GM12878 (cell line): ENCODE results near the gene RNF115. TPM values are rescaled to one million over a fixed set of nuclear protein-coding genes. Genes with fewer than 3 reads are reported as not detected.

Experiments
- ATAC-seq: fragments of 200-7000 bp; cut with Tn5 transposase; 3 replicates; pipeline ENCODE4 v1.9.1; 2020; ENCODE audit warnings: mild to moderate bottlenecking, moderate library complexity
- BruUV-seq: library from RNA; stranded (reverse); fragments of 400-500 nt; replicated peaks from 2 replicates; lab custom pipeline; 2021; lab: Mats Ljungman, UMichigan
- CTCF ChIA-PET: fragments of 300-600 bp; sonication (Branson Sonifier 250); formaldehyde crosslinking; extraction: SDS; loops from one replicate; lab custom pipeline; 2021; ENCODE audit warnings: inconsistent platforms; lab: Yijun Ruan, JAX
- POLR2A ChIA-PET: fragments of 350-600 bp; formaldehyde crosslinking; extraction: SDS; loops from one replicate; lab custom pipeline; 2021; ENCODE audit warnings: inconsistent platforms; lab: Charles Lee
- RAD21 ChIA-PET: fragments of 300-600 bp; sonication (Branson Sonifier 250); formaldehyde crosslinking; loops from one replicate; lab custom pipeline; 2023; ENCODE audit warnings: antibody characterized with exemption; ENCODE audit not compliant: unreplicated experiment; lab: Charles Lee
- SMC1A ChIA-PET: fragments of 300-600 bp; sonication (Branson Sonifier 250); formaldehyde crosslinking; loops from one replicate; lab custom pipeline; 2023; ENCODE audit not compliant: unreplicated experiment, uncharacterized antibody; lab: Charles Lee
- DNase-seq: peaks from one replicate; pipeline ENCODE4 v3.0.0-alpha.2; 2011; ENCODE audit warnings: low read depth, low spot score
- FAIRE-seq: peaks from 3 replicates; lab custom pipeline; 2011; peaks lifted over from hg19 to GRCh38; lab: Jason Lieb, UNC
- H2AFZ ChIP-seq: 2 replicates; pipeline ENCODE4 v1.6.0; 2011; ENCODE audit warnings: low read depth, low read length, control low read depth; ENCODE audit not compliant: control insufficient read depth
- H3K27ac ChIP-seq: 2 replicates; pipeline ENCODE4 v1.5.1; 2011; ENCODE audit warnings: control low read depth; ENCODE audit not compliant: control insufficient read depth, insufficient read depth
- H3K27me3 ChIP-seq, 2 experiments: replicated peaks in 1 of 2; 2 replicates each; pipeline versions ENCODE4 v1.6.0 to v1.6.1; 2011; ENCODE audit warnings: low read length in 1 of 2; ENCODE audit not compliant: control insufficient read depth in 2 of 2, insufficient read depth in 2 of 2
- H3K36me3 ChIP-seq, 2 experiments: 2 replicates each; pipeline ENCODE4 v1.5.1; 2011; ENCODE audit warnings: low read length in 1 of 2; ENCODE audit not compliant: control insufficient read depth in 2 of 2, insufficient read depth in 2 of 2
- H3K4me1 ChIP-seq: 2 replicates; pipeline ENCODE4 v1.6.1; 2011; ENCODE audit warnings: mild to moderate bottlenecking, low read length, moderate library complexity, mixed read lengths; ENCODE audit not compliant: control insufficient read depth, insufficient read depth
- H3K4me2 ChIP-seq: 2 replicates; pipeline ENCODE4 v1.6.0; 2011; ENCODE audit warnings: control low read depth; ENCODE audit not compliant: control insufficient read depth, insufficient read depth
- H3K4me3 ChIP-seq: fragments of 200-600 bp; sonication (generic); 2 replicates; pipeline ENCODE4 v1.5.1; 2016
- H3K79me2 ChIP-seq: 2 replicates; pipeline ENCODE4 v1.6.0; 2011; ENCODE audit warnings: low read length; ENCODE audit not compliant: control insufficient read depth, insufficient read depth
- H3K9ac ChIP-seq: 2 replicates; pipeline ENCODE4 v1.8.0; 2011; ENCODE audit warnings: low read length, control low read depth, mixed read lengths; ENCODE audit not compliant: control insufficient read depth, insufficient read depth
- H3K9me3 ChIP-seq: replicated peaks from 3 replicates; pipeline ENCODE4 v1.5.1; 2011; ENCODE audit warnings: mild to moderate bottlenecking, low read length; ENCODE audit not compliant: control insufficient read depth, insufficient read depth
- H4K20me1 ChIP-seq: 2 replicates; pipeline ENCODE4 v1.6.0; 2011; ENCODE audit not compliant: control insufficient read depth, insufficient read depth
- CHD1 ChIP-seq: IDR thresholded peaks from 2 replicates; pipeline ENCODE4 v1.6.1; 2012; ENCODE audit warnings: low read depth, low read length, improper control_type of control experiment
- HDAC6 ChIP-seq: fragments of 200-600 bp; sonication (generic); IDR thresholded peaks from one replicate; pipeline ENCODE4 v1.8.0; 2017; ENCODE audit warnings: antibody characterized with exemption; ENCODE audit not compliant: unreplicated experiment
- LARP7 ChIP-seq: fragments of 450-650 bp; IDR thresholded peaks from 2 replicates; pipeline ENCODE4 v1.6.1; 2017; ENCODE audit warnings: mild to moderate bottlenecking
- MEF2A ChIP-seq: IDR thresholded peaks from 2 replicates; pipeline ENCODE4 v1.6.1; 2011; ENCODE audit warnings: low read depth, mild to moderate bottlenecking, low read length, moderate library complexity; ENCODE audit not compliant: insufficient read depth
- RUNX3 ChIP-seq: IDR thresholded peaks from 2 replicates; pipeline ENCODE4 v1.6.1; 2012; ENCODE audit warnings: low read length, inconsistent platforms
- SREBF1 ChIP-seq: IDR thresholded peaks from 2 replicates; pipeline ENCODE4 v1.6.1; 2012; ENCODE audit warnings: mild to moderate bottlenecking, low read length
- TARDBP ChIP-seq: IDR thresholded peaks from 2 replicates; pipeline ENCODE4 v1.6.1; 2016; ENCODE audit warnings: borderline replicate concordance
- ZNF274 ChIP-seq: IDR thresholded peaks from one replicate; pipeline ENCODE4 v1.8.0; 2011; ENCODE audit not compliant: insufficient read length, insufficient read depth
- ZNF384 ChIP-seq: IDR thresholded peaks from 2 replicates; pipeline ENCODE4 v1.6.1; 2012; ENCODE audit warnings: low read depth, mild to moderate bottlenecking, low read length, improper control_type of control experiment, borderline replicate concordance
- WGBS: methylation state at CpG from one replicate; pipeline ENCODE4 v1.1.6; 2016; ENCODE audit warnings: low lambda C conversion rate; ENCODE audit not compliant: insufficient replicate concordance, insufficient coverage; ENCODE audit errors: missing lambda C conversion rate; 5-methylcytosine and 5-hydroxymethylcytosine counted together
- in situ Hi-C: fragments of 300-500 bp; cut with MboI; formaldehyde crosslinking; loops from 9 replicates; pipeline ENCODE4 v1.14.3; 2018; ENCODE audit warnings: mixed read lengths
- intact Hi-C: fragments of 100-400 bp; cut with micrococcal nuclease; formaldehyde crosslinking; loops from one replicate; pipeline ENCODE4 v1.14.2; 2022; ENCODE audit not compliant: unreplicated experiment
- polyA plus RNA-seq, 11 experiments: library from polyadenylated mRNA; depleted of rRNA in 4 of 11; unstranded in 6 of 11; stranded (reverse) in 5 of 11; fragments of >200 nt; fragmentation: Nextera tagmentation in 4 of 11; fragmentation: Illumina TruSeq in 1 of 11; extraction: Ambion mirVana in 4 of 11; extraction: Trizol in 1 of 11; gene quantifications; 1 replicate in 1 of 11; 2 replicates in 10 of 11; pipeline versions ENCODE4 v1.2.1 to v1.2.3, GENCODE V29; 2011 to 2016; ENCODE audit warnings: inconsistent platforms in 2 of 11, missing spikeins in 2 of 11, low read depth in 1 of 11
- total RNA-seq, 4 experiments: library from RNA; depleted of rRNA in 3 of 4; stranded (reverse); fragments of >200 nt in 3 of 4; fragmentation: Illumina TruSeq in 1 of 4; extraction: Trizol in 1 of 4; gene quantifications; 2 replicates each; pipeline versions ENCODE4 v1.2.1 to v1.2.3, GENCODE V29; 2013 to 2021
- TF ChIP-seq, protein P1 (sequence below): fragments of 450-650 bp; IDR thresholded peaks from 2 replicates; pipeline ENCODE4 v1.6.1; 2018; ENCODE audit warnings: mild to moderate bottlenecking, low read depth, moderate library complexity; ENCODE audit not compliant: partially characterized antibody
- TF ChIP-seq, protein P2 (sequence below): fragments of 450-650 bp; IDR thresholded peaks from 2 replicates; pipeline ENCODE4 v1.6.1; 2017; ENCODE audit warnings: borderline replicate concordance
- TF ChIP-seq, protein P3 (sequence below): IDR thresholded peaks from 2 replicates; pipeline ENCODE4 v1.6.1; 2012; ENCODE audit warnings: low read length, inconsistent platforms

Gene RNF115
- total and polyA plus RNA-seq, 10 of the 15 experiments (the other 5 are each of a cell fraction or from before 2014, with no cell fraction given) = 3.4 to 22.0 (median 12.9) TPM

DNA sequence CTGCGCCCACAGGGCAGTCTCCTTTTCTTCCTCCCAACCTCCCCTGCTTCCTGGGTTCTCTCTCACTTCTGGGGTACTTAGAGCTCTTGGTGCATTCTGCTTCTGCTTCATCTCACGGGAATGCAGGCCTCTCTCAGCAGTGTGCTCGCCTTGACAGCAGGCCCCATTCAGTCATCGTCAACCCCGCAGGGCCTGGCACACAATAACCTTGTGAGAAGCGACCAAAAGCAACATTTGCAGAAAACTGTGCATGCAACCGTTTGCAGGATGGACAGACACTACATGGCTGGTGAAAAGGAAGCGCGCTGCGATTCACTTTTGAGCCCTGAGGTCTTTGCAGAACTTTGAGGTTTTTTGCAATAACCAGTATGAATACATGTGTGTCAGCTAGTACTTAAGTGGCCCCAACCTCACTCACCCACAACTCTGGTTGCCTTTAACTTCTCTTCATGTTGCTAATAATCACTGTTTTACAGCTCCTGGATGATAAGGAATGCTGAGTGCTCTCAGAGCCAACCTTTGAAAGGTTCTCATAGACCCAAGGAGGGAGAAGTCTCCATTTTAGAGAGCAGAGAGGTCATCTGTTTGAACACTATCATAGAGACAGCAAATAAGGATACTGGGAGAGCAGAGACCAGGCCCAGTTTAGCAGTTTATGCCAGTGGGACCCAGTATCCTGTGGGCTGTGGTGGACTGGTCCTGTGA is 107.1 kb downstream of the RNF115 start (continued):
- TF ChIP-seq HDAC6 = no peak
- TF ChIP-seq, protein P1, sequence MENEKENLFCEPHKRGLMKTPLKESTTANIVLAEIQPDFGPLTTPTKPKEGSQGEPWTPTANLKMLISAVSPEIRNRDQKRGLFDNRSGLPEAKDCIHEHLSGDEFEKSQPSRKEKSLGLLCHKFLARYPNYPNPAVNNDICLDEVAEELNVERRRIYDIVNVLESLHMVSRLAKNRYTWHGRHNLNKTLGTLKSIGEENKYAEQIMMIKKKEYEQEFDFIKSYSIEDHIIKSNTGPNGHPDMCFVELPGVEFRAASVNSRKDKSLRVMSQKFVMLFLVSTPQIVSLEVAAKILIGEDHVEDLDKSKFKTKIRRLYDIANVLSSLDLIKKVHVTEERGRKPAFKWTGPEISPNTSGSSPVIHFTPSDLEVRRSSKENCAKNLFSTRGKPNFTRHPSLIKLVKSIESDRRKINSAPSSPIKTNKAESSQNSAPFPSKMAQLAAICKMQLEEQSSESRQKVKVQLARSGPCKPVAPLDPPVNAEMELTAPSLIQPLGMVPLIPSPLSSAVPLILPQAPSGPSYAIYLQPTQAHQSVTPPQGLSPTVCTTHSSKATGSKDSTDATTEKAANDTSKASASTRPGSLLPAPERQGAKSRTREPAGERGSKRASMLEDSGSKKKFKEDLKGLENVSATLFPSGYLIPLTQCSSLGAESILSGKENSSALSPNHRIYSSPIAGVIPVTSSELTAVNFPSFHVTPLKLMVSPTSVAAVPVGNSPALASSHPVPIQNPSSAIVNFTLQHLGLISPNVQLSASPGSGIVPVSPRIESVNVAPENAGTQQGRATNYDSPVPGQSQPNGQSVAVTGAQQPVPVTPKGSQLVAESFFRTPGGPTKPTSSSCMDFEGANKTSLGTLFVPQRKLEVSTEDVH = no peak
- TF ChIP-seq, protein P2, sequence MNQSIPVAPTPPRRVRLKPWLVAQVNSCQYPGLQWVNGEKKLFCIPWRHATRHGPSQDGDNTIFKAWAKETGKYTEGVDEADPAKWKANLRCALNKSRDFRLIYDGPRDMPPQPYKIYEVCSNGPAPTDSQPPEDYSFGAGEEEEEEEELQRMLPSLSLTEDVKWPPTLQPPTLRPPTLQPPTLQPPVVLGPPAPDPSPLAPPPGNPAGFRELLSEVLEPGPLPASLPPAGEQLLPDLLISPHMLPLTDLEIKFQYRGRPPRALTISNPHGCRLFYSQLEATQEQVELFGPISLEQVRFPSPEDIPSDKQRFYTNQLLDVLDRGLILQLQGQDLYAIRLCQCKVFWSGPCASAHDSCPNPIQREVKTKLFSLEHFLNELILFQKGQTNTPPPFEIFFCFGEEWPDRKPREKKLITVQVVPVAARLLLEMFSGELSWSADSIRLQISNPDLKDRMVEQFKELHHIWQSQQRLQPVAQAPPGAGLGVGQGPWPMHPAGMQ = no peak
- TF ChIP-seq, all 136 proteins: peak for 0

DNA sequence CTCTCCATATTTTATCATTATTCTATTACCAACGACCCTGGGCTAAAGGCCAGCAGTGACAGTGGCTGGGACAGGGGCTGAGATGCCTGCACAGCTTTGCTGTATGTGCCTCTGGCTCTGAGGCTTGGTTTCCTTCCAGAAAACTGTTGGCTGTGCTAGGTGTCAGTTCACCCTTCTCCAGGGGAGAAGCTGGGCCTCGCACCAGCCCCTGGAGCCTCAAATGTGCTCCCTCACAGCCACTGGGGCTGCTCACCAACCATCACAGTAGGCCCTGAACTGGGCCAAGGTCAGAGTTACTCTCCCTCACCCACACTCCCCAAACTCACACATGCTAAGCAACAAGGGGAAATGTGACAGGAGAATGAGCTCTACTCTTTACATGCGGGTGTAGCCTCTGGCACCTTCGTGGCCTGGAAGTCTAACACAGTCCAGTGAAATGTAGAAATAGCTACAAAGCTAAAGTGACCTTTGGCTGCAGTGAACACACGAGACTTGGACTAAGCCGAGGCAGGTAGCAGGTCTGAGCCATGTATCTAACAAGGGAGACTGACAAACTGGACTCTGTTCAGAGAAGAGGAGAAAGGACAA is 109.3 kb downstream of the RNF115 start:
- ChIA-PET POLR2A (no interaction called here), RAD21 (no interaction called here), SMC1A (interaction anchor here (1.0 kb wide), 1 partner anchor 23 kb away, joined by 3 read pairs; no protein-coding TSS in a partner anchor), CTCF (no interaction called here)
- 67% methylated on average over 6 of the region's 6 CpGs for WGBS
- BruUV-seq = no TSS peak
- Histone ChIP-seq H3K9ac (no peak overlapping the region), H3K4me1 (peaks cover 9% of the 10 kb centered on the region), H3K36me3 (no peaks in the 10 kb centered on the region), H3K4me3 (no peak overlapping the region), H4K20me1 (no peaks in the 10 kb centered on the region), H3K4me2 (no peak overlapping the region), H2AFZ (no peak overlapping the region), H3K27me3 (no peaks in the 10 kb centered on the region), H3K79me2 (no peaks in the 10 kb centered on the region), H3K27ac (no peak overlapping the region), H3K9me3 (no peaks in the 10 kb centered on the region)
- intact Hi-C loops (no loop called here), in situ Hi-C loops (no loop called here)
- no peak for FAIRE-seq
- no peak for DNase-seq
- no peak for ATAC-seq
- TF ChIP-seq ZNF384 = no peak
- TF ChIP-seq MEF2A = no peak
- TF ChIP-seq RUNX3 = no peak
- no peak for TF ChIP-seq SREBF1
- TF ChIP-seq CHD1 = no peak
- no peak for TF ChIP-seq ZNF274
- TF ChIP-seq, protein P3, sequence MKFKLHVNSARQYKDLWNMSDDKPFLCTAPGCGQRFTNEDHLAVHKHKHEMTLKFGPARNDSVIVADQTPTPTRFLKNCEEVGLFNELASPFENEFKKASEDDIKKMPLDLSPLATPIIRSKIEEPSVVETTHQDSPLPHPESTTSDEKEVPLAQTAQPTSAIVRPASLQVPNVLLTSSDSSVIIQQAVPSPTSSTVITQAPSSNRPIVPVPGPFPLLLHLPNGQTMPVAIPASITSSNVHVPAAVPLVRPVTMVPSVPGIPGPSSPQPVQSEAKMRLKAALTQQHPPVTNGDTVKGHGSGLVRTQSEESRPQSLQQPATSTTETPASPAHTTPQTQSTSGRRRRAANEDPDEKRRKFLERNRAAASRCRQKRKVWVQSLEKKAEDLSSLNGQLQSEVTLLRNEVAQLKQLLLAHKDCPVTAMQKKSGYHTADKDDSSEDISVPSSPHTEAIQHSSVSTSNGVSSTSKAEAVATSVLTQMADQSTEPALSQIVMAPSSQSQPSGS = no peak
- no peak for TF ChIP-seq LARP7
- no peak for TF ChIP-seq TARDBP
